Testis (tissue), 2 donors: ENCODE results near the gene LUC7L2.

Source experiments
- CTCF ChIP-seq, 3 experiments: fragments of 450-650 bp in 2 of 3; fragments of 200-600 bp in 1 of 3; sonication (generic) in 1 of 3; IDR thresholded peaks; one replicate each; pipeline ENCODE4 v1.5.1; 2016 to 2019; ENCODE audit warnings: antibody characterized with exemption in 3 of 3, mild to moderate bottlenecking in 2 of 3, moderate library complexity in 1 of 3
- POLR2A ChIP-seq: fragments of 450-650 bp; IDR thresholded peaks from one replicate; pipeline ENCODE4 v1.6.1; 2017; ENCODE audit warnings: antibody characterized with exemption, mild to moderate bottlenecking, moderate library complexity

DNA sequence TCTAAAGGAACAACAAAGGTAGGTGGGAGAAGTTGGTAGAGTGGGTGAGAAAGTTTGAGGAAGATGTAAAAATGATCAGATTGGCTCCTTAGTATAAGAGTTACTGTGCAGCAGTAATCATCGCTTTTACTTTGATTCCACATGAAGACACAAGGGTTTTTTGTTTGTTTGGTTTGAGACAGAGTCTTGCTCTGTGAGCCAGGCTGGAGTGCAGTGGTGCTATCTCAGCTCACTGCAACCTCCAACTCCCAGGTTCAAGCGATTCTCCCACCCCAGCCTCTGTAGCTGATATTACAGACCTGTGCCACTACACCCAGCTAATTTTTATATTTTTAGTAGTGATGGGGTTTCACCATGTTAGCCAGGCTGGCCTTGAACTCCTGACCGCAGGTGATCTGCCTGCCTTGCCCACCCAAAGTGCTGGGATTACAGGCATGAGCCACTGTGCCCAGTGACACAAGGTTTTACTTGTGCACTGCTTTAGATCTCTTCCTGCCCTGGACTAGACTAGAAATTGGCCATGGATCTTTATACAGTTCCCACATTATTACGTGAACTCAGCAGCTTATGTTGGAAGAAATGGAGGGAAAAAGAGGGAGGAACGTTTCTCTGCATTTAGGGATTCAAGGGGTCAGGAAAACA is 10.7 kb downstream of the LUC7L2 start:
- TF ChIP-seq CTCF (IDR thresholded peaks at IDR 0.05), result no peak
- no peak for TF ChIP-seq POLR2A
